SK-MEL-5 (cell line): Measurements from ENCODE around the gene PHEX. TPM values are rescaled to one million over a fixed set of nuclear protein-coding genes. Genes with fewer than 3 reads are reported as not detected.
"Not testable (repeated sequence)": the region's sequence is repeated elsewhere in the genome, so short reads cannot be mapped to it uniquely, and the experiment has no call there.

ENCODE experiments used
- DNase-seq: peaks from one replicate; pipeline ENCODE4 v3.0.0-alpha.2; 2016; ENCODE audit warnings: low read depth, low spot score
- in situ Hi-C: cut with HindIII; loops from 2 replicates; pipeline ENCODE4 v1.10.0; 2016; ENCODE audit warnings: low sequenced_read_pairs, high pct_unique_total_duplicates, low pct_unique_long_range_greater_than_20kb
- total RNA-seq: library from RNA; depleted of rRNA; stranded (reverse); fragments of >200 nt; shearing (Covaris generic); gene quantifications from 2 replicates; pipeline ENCODE4 v1.2.3, GENCODE V29; 2014; rRNA removed

The PHEX gene
- total RNA-seq, 1 experiment from 2014 or later, result 0.16 TPM

DNA sequence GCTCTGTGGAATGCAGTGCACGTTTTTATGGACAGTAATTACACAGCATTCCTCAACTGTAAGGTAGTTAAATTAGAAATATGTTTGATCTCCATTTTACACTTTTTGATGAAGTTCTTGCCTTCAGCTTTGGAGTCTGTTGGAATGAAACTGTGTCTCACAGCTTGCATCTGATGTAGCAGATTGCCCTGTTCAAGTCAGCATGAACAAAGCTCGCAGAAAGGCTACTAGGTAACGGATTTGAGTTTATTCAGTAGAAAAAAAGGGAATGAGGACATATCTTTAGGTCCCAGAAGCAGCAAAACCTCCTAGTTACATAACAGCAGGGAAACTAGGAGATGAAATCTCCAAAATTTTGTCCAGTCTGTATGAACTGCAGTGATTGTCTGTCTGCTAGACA is 216.3 kb downstream of the PHEX start:
- in situ Hi-C loops, result no loop called here
- DNase-seq, result no peak

DNA sequence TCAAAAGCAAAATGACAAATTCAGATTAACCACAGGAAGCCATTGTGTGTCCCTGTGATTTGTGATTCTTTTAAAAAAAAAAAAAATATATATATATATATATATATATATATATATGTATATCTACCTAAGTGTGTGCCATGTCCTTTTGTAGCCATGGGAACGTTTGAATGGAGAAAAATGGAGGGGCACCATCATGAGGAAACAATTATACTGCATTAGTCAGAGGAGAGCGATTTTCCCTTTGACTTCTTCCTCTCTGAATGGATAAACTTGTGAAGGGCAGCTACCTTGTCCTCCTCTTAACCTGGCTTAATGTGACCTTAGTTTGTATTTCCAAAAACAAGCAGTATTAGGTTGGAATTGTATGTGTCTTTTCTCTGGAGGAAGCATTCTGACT is 217.2 kb downstream of the PHEX start:
- no peak for DNase-seq
- in situ Hi-C loops, result no loop called here

DNA sequence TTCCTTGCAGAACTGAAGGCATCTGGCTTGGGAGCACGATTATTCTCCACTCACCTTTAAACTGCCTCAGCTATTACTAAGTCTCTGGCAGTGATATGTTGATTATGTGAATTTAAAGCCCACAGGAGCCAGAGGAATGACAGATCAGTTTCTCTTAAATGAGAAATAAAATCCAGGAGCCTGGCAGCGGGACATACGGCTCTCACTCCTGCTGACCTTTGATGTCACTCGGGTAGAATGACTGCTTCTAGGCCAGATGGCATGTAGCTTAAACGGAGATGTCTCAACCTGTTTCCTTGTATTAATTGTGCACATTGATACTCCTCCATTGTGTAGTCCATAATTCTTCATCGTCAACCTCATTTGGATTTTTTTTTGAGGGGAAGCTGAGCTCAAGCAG is 236.6 kb downstream of the PHEX start:
- in situ Hi-C loops, result no loop called here
- no peak for DNase-seq

DNA sequence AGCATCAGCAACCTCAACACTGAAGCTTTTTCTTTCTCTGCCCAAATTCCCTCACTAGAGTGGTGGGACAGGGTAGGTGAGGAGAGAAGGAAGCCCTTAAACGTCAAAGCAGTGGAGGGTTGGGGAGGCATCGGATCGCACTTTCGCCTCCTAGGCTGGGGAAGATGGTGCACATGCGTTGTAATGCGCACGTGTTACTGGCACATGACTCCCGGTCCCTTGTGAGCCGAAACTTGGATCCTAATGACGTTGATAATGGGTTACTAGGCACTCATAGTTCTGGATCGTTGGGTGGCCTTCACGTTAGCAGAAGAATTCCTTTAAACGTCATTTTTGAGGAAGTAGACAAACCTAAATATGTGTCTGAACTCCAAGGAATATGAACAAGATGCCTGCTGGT is 240.5 kb downstream of the PHEX start, which contains the start of gene CBLL2:
Gene CBLL2, plus strand, starts transcription at position 301 of the 400 bp plus-strand sequence. Its CDS starts 79 bp downstream, at position 380.
- DNase-seq, result no peak
- in situ Hi-C loops, result no loop called here

DNA sequence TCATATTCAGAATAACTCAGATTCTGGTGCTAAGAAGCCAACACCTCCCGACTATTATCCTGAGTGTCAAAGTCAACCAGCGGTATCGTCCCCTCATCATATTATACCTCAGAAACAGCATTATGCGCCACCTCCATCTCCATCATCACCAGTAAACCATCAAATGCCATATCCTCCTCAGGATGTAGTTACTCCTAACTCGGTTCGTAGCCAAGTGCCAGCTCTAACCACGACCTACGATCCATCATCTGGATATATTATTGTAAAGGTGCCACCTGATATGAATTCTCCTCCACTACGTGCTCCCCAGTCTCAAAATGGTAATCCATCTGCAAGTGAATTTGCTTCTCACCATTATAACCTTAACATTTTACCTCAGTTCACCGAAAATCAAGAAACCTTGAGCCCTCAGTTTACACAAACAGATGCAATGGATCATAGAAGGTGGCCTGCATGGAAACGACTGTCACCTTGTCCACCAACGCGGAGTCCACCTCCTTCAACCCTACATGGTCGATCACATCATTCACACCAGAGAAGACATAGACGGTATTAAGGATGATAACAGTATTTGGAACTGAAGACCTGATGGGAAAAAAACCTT is 241.7 kb downstream of the PHEX start:
- in situ Hi-C loops, result no loop called here
- DNase-seq, result no peak

DNA sequence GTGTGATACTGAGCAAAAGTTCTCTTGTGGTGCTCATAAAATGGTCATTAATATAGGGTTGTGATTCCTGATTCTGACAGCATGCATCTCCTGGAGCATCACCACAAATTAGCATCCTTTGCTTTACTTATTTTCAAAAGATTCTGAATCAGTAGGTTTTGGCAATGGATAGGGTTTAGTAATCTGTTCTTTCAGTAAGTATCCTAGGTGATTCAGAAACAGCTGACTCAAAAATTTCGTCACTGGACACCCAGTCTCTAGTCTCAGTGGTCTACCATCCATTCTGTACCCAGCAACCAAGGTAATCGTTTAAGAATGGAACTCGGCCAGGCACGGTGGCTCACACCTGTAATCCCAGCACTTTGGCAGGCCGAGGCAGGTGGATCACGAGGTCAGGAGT is 244.7 kb downstream of the PHEX start:
- in situ Hi-C loops, result no loop called here

DNA sequence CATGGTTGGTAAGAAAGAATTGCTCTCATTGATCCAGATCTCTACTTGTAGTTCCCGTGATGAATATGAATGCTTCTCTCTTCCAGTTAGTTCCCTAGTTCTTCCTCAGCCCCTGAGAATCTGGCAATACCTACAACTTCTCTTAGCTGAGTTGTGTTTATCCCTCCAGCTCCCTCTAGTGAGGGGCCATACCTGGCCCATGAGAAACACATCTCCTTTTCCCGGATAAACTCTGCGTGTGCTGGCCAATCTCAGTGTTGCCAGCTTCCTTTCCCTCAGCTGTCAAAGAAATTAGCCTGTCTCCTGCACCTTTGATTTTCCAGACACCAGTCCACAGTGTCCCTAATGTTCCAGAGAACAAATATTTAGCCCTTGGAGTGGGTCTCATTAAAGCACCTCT is 246.2 kb downstream of the PHEX start:
- in situ Hi-C loops, result no loop called here
- DNase-seq, result peak; percentile 19

More for the DNA sequence above, 244.7 kb downstream of the PHEX start:
- DNase-seq, result no peak

DNA sequence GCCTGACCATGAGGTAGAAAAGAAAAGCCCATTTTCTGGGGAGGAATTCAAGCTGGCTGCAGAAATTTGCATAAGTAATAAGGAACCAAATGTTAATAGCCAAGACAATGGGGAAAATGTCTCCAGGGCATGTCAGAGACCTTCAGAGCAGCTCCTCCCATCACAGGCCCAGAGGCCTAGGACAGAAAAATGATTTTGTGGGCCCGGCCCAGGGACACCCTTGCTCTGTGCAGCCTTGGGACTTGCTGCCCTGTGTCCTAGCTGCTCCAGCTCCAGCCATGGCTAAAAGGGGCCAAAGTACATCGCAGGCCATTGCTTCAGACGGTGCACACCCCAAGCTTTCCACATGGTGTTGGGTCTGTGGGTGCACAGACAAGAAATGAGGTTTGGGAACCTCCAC is 257.1 kb downstream of the PHEX start:
- DNase-seq, in situ Hi-C loops: not testable (repeated sequence)

DNA sequence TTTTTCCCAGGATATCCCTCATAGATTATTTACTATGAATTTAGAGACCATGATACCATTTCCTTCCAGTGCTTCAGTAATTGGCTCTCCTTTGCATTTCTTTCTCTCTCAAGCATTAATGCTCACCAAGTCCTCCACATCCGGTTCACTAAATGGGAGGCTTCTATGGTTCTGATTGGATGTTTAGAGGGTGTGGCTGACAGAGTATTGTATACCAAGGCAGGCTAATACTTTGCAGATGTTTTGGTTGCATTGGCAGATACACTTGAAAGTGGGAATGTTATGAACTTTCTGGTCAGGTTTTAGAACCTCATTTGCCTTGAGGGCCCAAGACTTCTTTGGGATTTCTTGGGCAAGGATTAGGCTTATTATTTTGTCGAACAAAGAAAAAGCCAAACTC is 264.7 kb downstream of the PHEX start:
- in situ Hi-C loops, result no loop called here
- no peak for DNase-seq

DNA sequence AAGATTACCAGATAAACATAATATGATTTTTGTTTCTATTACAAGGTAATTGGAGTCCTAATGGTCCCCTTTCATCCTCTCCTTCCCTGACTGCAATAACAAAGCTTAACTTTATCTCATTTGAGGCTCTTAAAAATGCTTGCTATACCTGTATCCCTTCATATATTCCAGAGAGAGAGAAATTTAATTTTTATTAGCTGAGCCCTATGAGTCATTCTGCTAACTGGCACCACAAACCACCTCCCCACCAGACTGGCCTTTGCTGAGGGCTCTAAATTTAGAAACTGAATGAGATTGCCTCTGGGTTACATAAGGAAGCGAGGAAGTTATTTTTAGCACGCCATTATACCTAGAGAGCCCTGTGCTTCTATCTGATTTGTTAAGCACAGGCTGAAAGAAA is 268.0 kb downstream of the PHEX start:
- peak; percentile 44 for DNase-seq
- in situ Hi-C loops, result no loop called here

Other genes with a start within 250 kb of the PHEX start
- gene MBTPS2, start 192.7 kb upstream of the PHEX start, total RNA-seq, result 19.6 and 20.0 TPM in 2 replicates
- gene YY2, start 176.3 kb upstream of the PHEX start, total RNA-seq, result 1.8 and 2.4 TPM in 2 replicates
- gene SMS, start 91.6 kb upstream of the PHEX start, total RNA-seq, result 792 and 838 TPM in 2 replicates
- gene CBLL2, start 240.6 kb downstream of the PHEX start, total RNA-seq, result not detected in 2 replicates